ENCODE measurements around the gene TUSC2.

- TF ChIP-seq REST (IDR thresholded peaks at IDR 0.05; ENCODE audit: low read depth) = no peak
- TF ChIP-seq CEBPB (IDR thresholded peaks at IDR 0.05) = no peak
- TF ChIP-seq MAX (IDR thresholded peaks at IDR 0.05) = no peak
- TF ChIP-seq FOXM1 (IDR thresholded peaks at IDR 0.05; ENCODE audit: borderline replicate concordance, low read depth) = no peak
- TF ChIP-seq RAD21 (IDR thresholded peaks at IDR 0.05; ENCODE audit: low read depth) = no peak
- no peak for TF ChIP-seq TAF1 (IDR thresholded peaks at IDR 0.05; ENCODE audit: low read depth)
- TF ChIP-seq TCF12 (IDR thresholded peaks at IDR 0.05; ENCODE audit: low read depth) = no peak
- TF ChIP-seq CREB1 (IDR thresholded peaks at IDR 0.05; ENCODE audit: low read depth) = no peak
- TF ChIP-seq NFIC (IDR thresholded peaks at IDR 0.05) = no peak
- TF ChIP-seq EP300 (IDR thresholded peaks at IDR 0.05; ENCODE audit: borderline replicate concordance) = no peak
- TF ChIP-seq USF1 (IDR thresholded peaks at IDR 0.05) = no peak
- TF ChIP-seq ZBTB7A (IDR thresholded peaks at IDR 0.05; ENCODE audit: low read depth) = no peak
- no peak for TF ChIP-seq YY1 (IDR thresholded peaks at IDR 0.05; ENCODE audit: low read depth)
Observed at GRCh38 chr3:50340448-50341329, 12.7 kb upstream of the TUSC2 start, which contains the start of gene RASSF1.
